ENCODE data around the gene ARHGEF7. TPM values are rescaled to one million over a fixed set of nuclear protein-coding genes. Genes with fewer than 3 reads are reported as not detected.

The ARHGEF7 gene
- total and polyA plus RNA-seq, 2 experiments from 2014 or later = 23.6 to 58.9 TPM

DNA sequence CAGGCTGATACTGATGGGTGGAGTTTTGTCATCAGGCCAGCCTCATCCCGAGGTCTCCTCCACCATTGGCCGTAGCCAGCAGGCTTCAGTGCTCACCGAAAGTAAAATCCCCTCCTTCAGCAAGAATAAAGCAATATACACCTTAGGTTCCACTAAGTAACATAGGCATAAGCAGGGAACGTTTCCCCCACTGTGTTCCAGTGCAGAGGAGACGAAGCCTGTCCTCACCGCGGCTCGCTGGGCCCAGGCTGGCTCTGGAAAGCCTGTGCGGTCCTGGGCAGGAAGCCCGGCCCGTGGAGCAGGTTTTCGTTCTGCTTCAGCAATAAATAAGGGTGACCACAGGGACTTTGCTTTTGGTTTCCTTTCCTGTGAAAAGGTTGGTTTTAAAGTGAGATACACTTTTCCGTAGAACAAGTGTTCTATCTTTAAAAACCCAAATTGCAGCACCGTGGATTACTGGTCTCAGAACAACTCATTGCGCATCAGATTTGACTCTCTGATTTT, 189.0 kb downstream of the ARHGEF7 start:
- H3K36me3 ChIP-seq (ENCODE audit: insufficient read depth) = peaks cover 20% of the 10 kb centered on the region; the same call in 1 of the 2 replicates
- H3K36me3 Mint-ChIP-seq (ENCODE audit: low read depth) = peaks cover 70% of the 10 kb centered on the region

More for the DNA sequence above, 189.0 kb downstream of the ARHGEF7 start:
- H3K4me3 Mint-ChIP-seq = no peak overlapping the region
- peaks cover 3% of the 10 kb centered on the region for H3K27me3 Mint-ChIP-seq (ENCODE audit: insufficient read depth, low read depth, poor library complexity)
- Histone ChIP-seq H3K4me3 (no peak overlapping the region), H3K27ac (ENCODE audit: low read depth) (no peak overlapping the region), H3F3A (replicated peaks; ENCODE audit: low read depth) (no peaks in the 10 kb centered on the region), H3K27me3 (ENCODE audit: insufficient read depth) (no peaks in the 10 kb centered on the region), H3K4me1 (ENCODE audit: insufficient read depth) (no peaks in the 10 kb centered on the region), H4K20me1 (replicated peaks; ENCODE audit: insufficient read depth) (peaks cover 3% of the 10 kb centered on the region), H2AFZ (no peak overlapping the region), H3K79me2 (replicated peaks; ENCODE audit: insufficient read depth) (no peaks in the 10 kb centered on the region), H3K4me2 (no peak overlapping the region), H3K9me2 (ENCODE audit: insufficient read depth) (no peaks in the 10 kb centered on the region)
- ATAC-seq (no peak), DNase-seq (ENCODE audit: low spot score) (no peak)
- no peak for TF ChIP-seq STAT1 (IDR thresholded peaks at IDR 0.05; ENCODE audit: unreplicated experiment)
- TF ChIP-seq ZNF331 (CRISPR knock-in tag; IDR thresholded peaks at IDR 0.05; ENCODE audit: low read depth) = no peak
- no peak for TF ChIP-seq CREB1 (CRISPR knock-in tag; IDR thresholded peaks at IDR 0.05; ENCODE audit: low read depth)
- no peak for TF ChIP-seq ZNF114 (CRISPR knock-in tag; IDR thresholded peaks at IDR 0.05)
- TF ChIP-seq, protein P1, sequence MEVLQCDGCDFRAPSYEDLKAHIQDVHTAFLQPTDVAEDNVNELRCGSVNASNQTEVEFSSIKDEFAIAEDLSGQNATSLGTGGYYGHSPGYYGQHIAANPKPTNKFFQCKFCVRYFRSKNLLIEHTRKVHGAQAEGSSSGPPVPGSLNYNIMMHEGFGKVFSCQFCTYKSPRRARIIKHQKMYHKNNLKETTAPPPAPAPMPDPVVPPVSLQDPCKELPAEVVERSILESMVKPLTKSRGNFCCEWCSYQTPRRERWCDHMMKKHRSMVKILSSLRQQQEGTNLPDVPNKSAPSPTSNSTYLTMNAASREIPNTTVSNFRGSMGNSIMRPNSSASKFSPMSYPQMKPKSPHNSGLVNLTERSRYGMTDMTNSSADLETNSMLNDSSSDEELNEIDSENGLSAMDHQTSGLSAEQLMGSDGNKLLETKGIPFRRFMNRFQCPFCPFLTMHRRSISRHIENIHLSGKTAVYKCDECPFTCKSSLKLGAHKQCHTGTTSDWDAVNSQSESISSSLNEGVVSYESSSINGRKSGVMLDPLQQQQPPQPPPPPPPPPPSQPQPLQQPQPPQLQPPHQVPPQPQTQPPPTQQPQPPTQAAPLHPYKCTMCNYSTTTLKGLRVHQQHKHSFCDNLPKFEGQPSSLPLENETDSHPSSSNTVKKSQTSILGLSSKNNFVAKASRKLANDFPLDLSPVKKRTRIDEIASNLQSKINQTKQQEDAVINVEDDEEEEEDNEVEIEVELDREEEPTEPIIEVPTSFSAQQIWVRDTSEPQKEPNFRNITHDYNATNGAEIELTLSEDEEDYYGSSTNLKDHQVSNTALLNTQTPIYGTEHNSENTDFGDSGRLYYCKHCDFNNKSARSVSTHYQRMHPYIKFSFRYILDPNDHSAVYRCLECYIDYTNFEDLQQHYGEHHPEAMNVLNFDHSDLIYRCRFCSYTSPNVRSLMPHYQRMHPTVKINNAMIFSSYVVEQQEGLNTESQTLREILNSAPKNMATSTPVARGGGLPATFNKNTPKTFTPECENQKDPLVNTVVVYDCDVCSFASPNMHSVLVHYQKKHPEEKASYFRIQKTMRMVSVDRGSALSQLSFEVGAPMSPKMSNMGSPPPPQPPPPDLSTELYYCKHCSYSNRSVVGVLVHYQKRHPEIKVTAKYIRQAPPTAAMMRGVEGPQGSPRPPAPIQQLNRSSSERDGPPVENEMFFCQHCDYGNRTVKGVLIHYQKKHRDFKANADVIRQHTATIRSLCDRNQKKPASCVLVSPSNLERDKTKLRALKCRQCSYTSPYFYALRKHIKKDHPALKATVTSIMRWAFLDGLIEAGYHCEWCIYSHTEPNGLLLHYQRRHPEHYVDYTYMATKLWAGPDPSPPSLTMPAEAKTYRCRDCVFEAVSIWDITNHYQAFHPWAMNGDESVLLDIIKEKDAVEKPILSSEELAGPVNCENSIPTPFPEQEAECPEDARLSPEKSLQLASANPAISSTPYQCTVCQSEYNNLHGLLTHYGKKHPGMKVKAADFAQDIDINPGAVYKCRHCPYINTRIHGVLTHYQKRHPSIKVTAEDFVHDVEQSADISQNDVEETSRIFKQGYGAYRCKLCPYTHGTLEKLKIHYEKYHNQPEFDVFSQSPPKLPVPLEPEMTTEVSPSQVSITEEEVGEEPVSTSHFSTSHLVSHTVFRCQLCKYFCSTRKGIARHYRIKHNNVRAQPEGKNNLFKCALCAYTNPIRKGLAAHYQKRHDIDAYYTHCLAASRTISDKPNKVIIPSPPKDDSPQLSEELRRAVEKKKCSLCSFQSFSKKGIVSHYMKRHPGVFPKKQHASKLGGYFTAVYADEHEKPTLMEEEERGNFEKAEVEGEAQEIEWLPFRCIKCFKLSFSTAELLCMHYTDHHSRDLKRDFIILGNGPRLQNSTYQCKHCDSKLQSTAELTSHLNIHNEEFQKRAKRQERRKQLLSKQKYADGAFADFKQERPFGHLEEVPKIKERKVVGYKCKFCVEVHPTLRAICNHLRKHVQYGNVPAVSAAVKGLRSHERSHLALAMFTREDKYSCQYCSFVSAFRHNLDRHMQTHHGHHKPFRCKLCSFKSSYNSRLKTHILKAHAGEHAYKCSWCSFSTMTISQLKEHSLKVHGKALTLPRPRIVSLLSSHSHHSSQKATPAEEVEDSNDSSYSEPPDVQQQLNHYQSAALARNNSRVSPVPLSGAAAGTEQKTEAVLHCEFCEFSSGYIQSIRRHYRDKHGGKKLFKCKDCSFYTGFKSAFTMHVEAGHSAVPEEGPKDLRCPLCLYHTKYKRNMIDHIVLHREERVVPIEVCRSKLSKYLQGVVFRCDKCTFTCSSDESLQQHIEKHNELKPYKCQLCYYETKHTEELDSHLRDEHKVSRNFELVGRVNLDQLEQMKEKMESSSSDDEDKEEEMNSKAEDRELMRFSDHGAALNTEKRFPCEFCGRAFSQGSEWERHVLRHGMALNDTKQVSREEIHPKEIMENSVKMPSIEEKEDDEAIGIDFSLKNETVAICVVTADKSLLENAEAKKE (CRISPR knock-in tag; IDR thresholded peaks at IDR 0.05) = no peak
- no peak for TF ChIP-seq JUNB (IDR thresholded peaks at IDR 0.05; ENCODE audit: unreplicated experiment)
- TF ChIP-seq, protein P2, sequence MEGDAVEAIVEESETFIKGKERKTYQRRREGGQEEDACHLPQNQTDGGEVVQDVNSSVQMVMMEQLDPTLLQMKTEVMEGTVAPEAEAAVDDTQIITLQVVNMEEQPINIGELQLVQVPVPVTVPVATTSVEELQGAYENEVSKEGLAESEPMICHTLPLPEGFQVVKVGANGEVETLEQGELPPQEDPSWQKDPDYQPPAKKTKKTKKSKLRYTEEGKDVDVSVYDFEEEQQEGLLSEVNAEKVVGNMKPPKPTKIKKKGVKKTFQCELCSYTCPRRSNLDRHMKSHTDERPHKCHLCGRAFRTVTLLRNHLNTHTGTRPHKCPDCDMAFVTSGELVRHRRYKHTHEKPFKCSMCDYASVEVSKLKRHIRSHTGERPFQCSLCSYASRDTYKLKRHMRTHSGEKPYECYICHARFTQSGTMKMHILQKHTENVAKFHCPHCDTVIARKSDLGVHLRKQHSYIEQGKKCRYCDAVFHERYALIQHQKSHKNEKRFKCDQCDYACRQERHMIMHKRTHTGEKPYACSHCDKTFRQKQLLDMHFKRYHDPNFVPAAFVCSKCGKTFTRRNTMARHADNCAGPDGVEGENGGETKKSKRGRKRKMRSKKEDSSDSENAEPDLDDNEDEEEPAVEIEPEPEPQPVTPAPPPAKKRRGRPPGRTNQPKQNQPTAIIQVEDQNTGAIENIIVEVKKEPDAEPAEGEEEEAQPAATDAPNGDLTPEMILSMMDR (conservative IDR thresholded peaks at IDR 0.05; ENCODE audit: low read depth in 2 of 2) = no peak
- no peak for TF ChIP-seq POLR2AphosphoS5 (IDR thresholded peaks at IDR 0.05; ENCODE audit: low read depth)
- TF ChIP-seq, protein P3, sequence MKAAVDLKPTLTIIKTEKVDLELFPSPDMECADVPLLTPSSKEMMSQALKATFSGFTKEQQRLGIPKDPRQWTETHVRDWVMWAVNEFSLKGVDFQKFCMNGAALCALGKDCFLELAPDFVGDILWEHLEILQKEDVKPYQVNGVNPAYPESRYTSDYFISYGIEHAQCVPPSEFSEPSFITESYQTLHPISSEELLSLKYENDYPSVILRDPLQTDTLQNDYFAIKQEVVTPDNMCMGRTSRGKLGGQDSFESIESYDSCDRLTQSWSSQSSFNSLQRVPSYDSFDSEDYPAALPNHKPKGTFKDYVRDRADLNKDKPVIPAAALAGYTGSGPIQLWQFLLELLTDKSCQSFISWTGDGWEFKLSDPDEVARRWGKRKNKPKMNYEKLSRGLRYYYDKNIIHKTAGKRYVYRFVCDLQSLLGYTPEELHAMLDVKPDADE (IDR thresholded peaks at IDR 0.05) = no peak
- no peak for TF ChIP-seq EZH2 (IDR thresholded peaks at IDR 0.05; ENCODE audit: low read depth, unreplicated experiment)
- TF ChIP-seq NANOG (IDR thresholded peaks at IDR 0.05; ENCODE audit: borderline replicate concordance) = no peak
- TF ChIP-seq EZH2phosphoT487 (IDR thresholded peaks at IDR 0.05; ENCODE audit: unreplicated experiment) = no peak
- TF ChIP-seq, protein P4, sequence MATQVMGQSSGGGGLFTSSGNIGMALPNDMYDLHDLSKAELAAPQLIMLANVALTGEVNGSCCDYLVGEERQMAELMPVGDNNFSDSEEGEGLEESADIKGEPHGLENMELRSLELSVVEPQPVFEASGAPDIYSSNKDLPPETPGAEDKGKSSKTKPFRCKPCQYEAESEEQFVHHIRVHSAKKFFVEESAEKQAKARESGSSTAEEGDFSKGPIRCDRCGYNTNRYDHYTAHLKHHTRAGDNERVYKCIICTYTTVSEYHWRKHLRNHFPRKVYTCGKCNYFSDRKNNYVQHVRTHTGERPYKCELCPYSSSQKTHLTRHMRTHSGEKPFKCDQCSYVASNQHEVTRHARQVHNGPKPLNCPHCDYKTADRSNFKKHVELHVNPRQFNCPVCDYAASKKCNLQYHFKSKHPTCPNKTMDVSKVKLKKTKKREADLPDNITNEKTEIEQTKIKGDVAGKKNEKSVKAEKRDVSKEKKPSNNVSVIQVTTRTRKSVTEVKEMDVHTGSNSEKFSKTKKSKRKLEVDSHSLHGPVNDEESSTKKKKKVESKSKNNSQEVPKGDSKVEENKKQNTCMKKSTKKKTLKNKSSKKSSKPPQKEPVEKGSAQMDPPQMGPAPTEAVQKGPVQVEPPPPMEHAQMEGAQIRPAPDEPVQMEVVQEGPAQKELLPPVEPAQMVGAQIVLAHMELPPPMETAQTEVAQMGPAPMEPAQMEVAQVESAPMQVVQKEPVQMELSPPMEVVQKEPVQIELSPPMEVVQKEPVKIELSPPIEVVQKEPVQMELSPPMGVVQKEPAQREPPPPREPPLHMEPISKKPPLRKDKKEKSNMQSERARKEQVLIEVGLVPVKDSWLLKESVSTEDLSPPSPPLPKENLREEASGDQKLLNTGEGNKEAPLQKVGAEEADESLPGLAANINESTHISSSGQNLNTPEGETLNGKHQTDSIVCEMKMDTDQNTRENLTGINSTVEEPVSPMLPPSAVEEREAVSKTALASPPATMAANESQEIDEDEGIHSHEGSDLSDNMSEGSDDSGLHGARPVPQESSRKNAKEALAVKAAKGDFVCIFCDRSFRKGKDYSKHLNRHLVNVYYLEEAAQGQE (IDR thresholded peaks at IDR 0.05; ENCODE audit: unreplicated experiment) = no peak
- no peak overlapping the region for H3K27ac Mint-ChIP-seq
- no peaks in the 10 kb centered on the region for H3K4me1 Mint-ChIP-seq
- no peaks in the 10 kb centered on the region; the same call in 2 of the 3 replicates for H3K9me3 Mint-ChIP-seq

All from GM23338 (cell line).